Epithelial cell of proximal tubule (primary cell): Measurements from ENCODE around the gene LUZP1. TPM values are rescaled to one million over a fixed set of nuclear protein-coding genes. Genes with fewer than 3 reads are reported as not detected.

ENCODE experiments used
- DNase-seq: peaks from one replicate; pipeline ENCODE4 v3.0.0-alpha.2; 2011; ENCODE audit warnings: low read depth
- H3K4me3 ChIP-seq: 2 replicates; pipeline ENCODE4 v1.5.1; 2011; ENCODE audit warnings: low read depth, mild to moderate bottlenecking, low read length
- CTCF ChIP-seq: conservative IDR thresholded peaks from 2 replicates; pipeline ENCODE4 v1.5.1; 2012; ENCODE audit warnings: low read depth, mild to moderate bottlenecking, low read length
- total RNA-seq: library from RNA; depleted of rRNA; stranded (reverse); fragments of >200 nt; gene quantifications from 2 replicates; pipeline ENCODE4 v1.2.3, GENCODE V29; 2015

Gene LUZP1
- total RNA-seq, 1 donor from 2014 or later: 17.6 TPM

GRCh38 chr1:23108918-23109533 is 59.6 kb downstream of the LUZP1 start:
- no peak for DNase-seq
- TF ChIP-seq CTCF: no peak
- H3K4me3 ChIP-seq: no peak overlapping the region

GRCh38 chr1:23103001-23103889 is 65.4 kb downstream of the LUZP1 start:
- DNase-seq: no peak
- TF ChIP-seq CTCF: no peak
- H3K4me3 ChIP-seq: no peak overlapping the region

- no peak for DNase-seq
- TF ChIP-seq CTCF: no peak
- no peak overlapping the region for H3K4me3 ChIP-seq
Observed at GRCh38 chr1:23102289-23102688, 66.4 kb downstream of the LUZP1 start.

- no peak overlapping the region for H3K4me3 ChIP-seq
- TF ChIP-seq CTCF: no peak
- no peak for DNase-seq
Observed at GRCh38 chr1:23101887-23102286, 66.8 kb downstream of the LUZP1 start.

GRCh38 chr1:23101101-23101827 is 67.4 kb downstream of the LUZP1 start:
- DNase-seq: no peak
- no peak overlapping the region for H3K4me3 ChIP-seq

GRCh38 chr1:23100074-23100748 is 68.4 kb downstream of the LUZP1 start:
- peak; percentile 94 for DNase-seq
- TF ChIP-seq CTCF: no peak
- no peak overlapping the region for H3K4me3 ChIP-seq

More at GRCh38 chr1:23101101-23101827, 67.4 kb downstream of the LUZP1 start:
- TF ChIP-seq CTCF: no peak
